ENCODE results near the gene NUAK1.

NUAK1 gene

GRCh38 chr12:106082216-106083175 is 56.3 kb downstream of the NUAK1 start:
- no peak for DNase-seq (ENCODE audit: low spot score)

- no peak for DNase-seq (ENCODE audit: low spot score)
Observed at GRCh38 chr12:106081606-106082005, 57.1 kb downstream of the NUAK1 start.

GRCh38 chr12:106080791-106081170 is 58.0 kb downstream of the NUAK1 start:
- DNase-seq (ENCODE audit: low spot score), result no peak

GRCh38 chr12:106080041-106080790 is 58.5 kb downstream of the NUAK1 start:
- DNase-seq (ENCODE audit: low spot score), result no peak

- no peak for DNase-seq (ENCODE audit: low spot score)
Observed at GRCh38 chr12:106079148-106079738, 59.5 kb downstream of the NUAK1 start.

- peak; percentile 54 for DNase-seq (ENCODE audit: low spot score)
Observed at GRCh38 chr12:106078358-106079010, 60.3 kb downstream of the NUAK1 start.

GRCh38 chr12:106074706-106075392 is 63.9 kb downstream of the NUAK1 start:
- no peak for DNase-seq (ENCODE audit: low spot score)

GRCh38 chr12:106074361-106074705 is 64.4 kb downstream of the NUAK1 start:
- no peak for DNase-seq (ENCODE audit: low spot score)

GRCh38 chr12:106073179-106073578 is 65.6 kb downstream of the NUAK1 start:
- no peak for DNase-seq (ENCODE audit: low spot score)

- no peak for DNase-seq (ENCODE audit: low spot score)
Observed at GRCh38 chr12:106072751-106073150, 66.0 kb downstream of the NUAK1 start.

GRCh38 chr12:106071686-106072085 is 67.1 kb downstream of the NUAK1 start:
- no peak for DNase-seq (ENCODE audit: low spot score)

GRCh38 chr12:106070611-106071010 is 68.1 kb downstream of the NUAK1 start:
- no peak for DNase-seq (ENCODE audit: low spot score)

- no peak for DNase-seq (ENCODE audit: low spot score)
Observed at GRCh38 chr12:106070147-106070546, 68.6 kb downstream of the NUAK1 start.

- no peak for DNase-seq (ENCODE audit: low spot score)
Observed at GRCh38 chr12:106068296-106068695, 70.5 kb downstream of the NUAK1 start.

- DNase-seq (ENCODE audit: low spot score), result no peak
Observed at GRCh38 chr12:106067606-106068205, 71.0 kb downstream of the NUAK1 start.

- no peak for DNase-seq (ENCODE audit: low spot score)
Observed at GRCh38 chr12:106066726-106067325, 71.9 kb downstream of the NUAK1 start.

GRCh38 chr12:106066051-106066705 is 72.6 kb downstream of the NUAK1 start:
- DNase-seq (ENCODE audit: low spot score), result no peak

GRCh38 chr12:106065506-106065905 is 73.2 kb downstream of the NUAK1 start:
- DNase-seq (ENCODE audit: low spot score), result no peak

GRCh38 chr12:106064721-106065021 is 74.1 kb downstream of the NUAK1 start:
- DNase-seq (ENCODE audit: low spot score), result no peak
